NCI-H128 (cell line): ENCODE results near the gene ACTR1A.
"Not testable (repeated sequence)": the region's sequence is repeated elsewhere in the genome, so short reads cannot be mapped to it uniquely, and the experiment has no call there.

Source experiments
- DNase-seq: peaks from one replicate; lab custom pipeline; 2025; ENCODE audit not compliant: unreplicated experiment; lab: John Stamatoyannopoulos, UW

ACTR1A gene

DNA sequence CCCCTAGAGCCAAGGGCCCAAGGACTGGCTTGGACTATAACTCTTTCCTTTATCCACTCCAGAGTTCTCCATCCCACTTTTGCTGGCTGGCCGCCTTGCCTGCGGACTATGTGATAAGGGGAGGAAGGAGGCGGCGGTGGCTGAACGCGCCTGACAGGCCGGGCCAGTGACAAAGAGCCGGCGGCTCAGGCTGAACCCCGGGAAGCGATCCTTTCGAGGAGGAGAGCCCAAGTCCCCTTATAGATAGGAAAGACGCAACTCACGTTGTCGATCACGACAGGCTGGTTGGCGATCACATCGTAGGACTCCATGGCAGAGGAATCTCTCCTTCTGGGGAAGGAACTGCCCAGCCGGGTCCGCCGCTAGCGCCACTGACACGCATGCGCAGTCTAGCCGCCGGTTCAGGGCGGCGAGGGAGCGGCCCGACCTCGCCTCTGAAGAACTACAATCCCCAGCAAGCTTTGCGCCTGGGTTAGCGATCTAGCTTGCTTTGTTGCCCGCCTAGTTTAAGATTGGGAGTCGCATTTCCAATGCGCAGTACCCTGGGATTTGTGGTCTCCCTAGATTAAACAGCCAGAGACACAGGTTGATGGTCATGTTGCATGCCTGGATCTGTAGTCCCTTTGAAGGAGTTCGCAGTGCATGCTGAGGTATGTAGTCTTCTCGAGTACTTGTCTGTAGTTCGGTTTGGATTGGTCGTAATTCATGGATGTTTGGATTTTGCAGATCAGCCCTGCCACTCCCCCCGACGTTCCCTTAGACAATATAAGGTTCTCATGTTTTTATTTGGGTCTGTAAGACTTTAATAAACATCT lies at the start of gene ACTR1A:
TSS of gene ACTR1A (minus strand) at position 376 of the 815 bp plus-strand sequence. CDS start at position 311, 65 bp downstream.
- DNase-seq = peak; percentile 93

DNA sequence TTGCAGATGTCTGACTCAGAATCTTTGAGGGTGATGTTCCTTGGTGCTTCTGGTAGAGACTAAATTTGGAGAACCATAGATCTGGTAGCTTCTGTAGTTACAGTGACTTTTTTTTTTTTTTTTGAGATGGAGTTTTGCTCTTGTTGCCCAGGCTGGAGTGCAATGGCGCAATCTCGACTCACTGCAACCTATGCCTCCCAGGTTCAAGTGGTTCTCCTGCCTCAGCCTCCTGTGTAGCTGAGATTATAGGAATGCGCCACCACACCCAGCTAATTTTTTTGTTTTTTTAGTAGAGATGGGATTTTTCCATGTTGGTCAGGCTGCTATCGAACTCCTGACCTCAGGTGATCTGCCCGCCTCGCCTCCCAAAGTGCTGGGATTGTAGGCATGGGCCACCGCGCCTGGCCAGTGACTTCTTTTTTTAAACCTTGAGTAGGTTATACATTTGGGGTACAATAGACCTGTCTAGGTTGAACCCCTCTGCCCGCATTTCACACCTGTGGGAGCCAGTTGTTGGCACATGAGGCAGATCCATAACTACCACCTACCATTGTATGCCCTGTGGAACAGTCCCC lies 48.2 kb upstream of the ACTR1A start:
- no peak for DNase-seq

DNA sequence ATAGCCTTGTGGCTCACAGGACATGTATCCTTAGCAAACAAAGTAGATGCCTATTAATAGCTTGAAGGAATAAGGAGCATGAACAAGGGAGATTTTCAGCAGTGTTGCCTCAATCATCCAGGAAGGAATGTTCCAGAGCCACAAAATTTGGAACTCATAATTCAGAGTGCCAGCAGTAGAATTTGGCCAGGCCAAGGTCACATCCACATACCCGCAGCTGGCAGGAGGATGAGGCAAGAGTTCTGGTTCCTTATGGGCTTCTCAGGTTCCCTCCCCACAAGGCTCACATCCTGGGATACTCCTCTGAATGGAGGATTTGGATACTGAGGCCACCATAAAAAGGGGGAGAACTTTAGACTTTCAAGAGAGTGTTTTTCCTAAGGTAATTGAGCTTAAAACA lies 47.0 kb upstream of the ACTR1A start:
- DNase-seq = no peak

DNA sequence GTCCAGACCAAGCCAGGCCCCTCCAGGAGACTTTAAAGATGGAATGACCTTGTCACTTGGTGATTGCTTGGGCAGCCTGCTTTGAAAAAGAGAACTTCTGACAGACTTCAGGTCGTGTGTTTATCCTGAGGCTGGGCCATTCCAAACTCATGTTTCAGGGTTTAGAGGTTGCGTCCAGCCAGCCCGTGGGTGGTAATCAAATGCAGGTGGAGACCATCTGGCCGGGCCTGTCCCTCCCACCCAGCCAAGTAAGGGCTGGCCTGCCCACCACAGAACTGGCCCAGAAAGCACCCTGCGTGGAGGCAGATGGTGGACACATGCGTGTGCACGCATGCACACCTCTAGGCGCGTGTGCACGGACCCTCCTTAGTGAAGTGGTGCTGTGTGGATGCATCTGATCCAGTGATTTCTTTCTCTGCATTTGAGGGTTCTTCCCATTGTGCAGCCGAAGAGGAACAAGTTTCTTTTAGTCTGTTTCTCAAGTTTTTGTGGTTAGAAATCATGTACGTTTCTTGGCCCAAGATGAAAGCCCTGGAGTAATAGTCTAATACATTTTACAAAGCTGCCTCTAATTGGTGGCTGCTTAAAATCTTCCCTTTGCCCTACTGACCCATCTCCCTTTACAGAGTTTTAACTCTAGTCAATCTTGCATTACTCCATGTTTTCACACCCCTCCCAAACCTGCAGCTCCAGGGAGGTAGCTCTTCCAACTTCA lies 44.3 kb upstream of the ACTR1A start:
- DNase-seq = no peak

DNA sequence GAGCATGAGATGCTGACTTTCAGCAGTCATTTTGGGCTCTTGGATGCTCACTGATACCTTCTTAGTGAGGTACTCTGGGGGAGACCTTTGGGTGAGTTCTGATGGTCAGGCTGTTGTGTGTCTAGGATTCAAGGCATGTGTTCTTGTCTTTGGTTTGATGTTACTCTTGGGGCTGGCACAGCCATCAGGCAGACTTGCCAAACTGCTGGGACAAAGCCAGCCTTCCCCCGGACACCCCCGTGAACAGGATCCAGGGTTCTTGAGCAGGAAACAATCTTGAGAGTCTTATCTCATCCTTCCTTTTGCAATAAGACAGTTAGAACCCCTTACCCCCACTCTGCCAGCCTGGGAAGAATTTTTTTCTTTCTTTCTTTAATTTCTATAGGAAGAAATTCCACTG lies 43.5 kb upstream of the ACTR1A start:
- no peak for DNase-seq

DNA sequence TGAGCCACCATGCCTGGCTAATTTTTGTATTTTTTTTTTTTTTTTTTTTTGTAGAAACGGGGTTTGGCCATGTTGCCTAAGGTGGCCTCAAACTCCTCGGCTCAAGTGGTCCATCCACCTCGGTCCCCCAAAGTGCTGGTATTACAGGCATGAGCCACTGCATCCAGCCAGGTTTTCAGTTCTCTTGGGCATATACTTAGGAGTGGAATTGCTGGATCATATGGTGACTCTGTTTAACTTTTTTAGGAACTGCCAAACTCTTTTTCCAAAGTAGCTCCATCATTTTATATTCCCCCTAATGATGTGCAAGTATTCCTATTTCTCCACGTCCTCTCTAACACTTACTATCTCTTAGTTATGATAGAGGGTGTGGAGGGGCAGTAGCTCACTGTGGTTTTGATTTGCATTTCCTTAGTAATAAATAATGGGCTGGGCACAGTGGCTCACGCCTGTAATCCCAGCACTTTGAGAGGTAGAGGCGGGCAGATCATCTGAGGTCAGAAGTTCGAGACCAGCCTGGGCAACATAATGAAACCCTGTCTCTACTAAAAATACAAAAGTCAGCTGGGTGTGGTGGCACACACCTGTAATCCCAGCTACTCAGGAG lies 42.9 kb upstream of the ACTR1A start:
- no peak for DNase-seq

DNA sequence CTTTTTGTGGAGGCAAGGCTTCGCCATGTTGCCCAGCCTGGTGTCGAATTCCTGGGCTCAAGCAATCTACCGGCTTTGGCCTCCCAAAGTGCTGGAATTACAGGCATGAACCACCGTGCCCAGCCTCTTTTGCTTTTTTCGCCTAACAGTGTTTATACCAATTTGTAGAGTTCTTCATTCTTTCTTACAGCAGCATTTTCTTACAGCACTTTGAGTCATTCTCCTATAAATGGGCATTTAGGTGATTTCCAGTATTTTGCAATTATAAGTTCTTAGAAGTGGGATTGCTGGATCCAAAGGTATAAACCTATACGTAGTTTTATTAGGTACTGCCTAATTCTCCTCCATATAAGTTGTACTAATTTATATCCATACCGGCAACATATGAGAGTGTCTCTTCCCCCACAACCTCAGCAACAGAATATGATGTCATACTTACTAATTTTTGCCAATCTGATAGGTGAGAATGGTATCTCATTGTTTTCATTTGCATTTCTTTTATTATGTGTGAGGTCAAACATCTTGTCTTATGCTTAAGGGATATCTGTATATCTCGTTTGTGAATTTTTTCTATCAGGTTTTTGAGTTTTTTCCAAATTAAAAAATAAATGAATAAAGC lies 40.4 kb upstream of the ACTR1A start:
- DNase-seq = no peak

DNA sequence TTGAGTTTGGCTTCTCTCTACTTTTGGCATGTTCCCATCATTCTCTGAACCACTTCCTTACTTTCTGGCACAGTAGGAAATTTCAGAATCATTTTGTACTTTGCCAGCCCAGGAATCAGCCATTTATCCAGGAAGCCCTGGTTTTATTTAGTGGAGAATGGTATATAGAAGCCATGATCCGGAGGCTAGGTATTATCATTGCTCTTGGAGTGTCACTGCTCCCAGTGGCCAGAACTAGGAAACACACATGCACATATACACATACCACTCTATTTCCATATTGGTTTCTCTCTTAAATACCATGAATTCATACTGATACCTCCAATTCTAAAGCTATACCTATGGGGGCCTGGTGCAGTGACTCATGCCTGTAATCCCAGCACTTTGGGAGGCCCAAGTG lies 37.5 kb upstream of the ACTR1A start:
- no peak for DNase-seq

DNA sequence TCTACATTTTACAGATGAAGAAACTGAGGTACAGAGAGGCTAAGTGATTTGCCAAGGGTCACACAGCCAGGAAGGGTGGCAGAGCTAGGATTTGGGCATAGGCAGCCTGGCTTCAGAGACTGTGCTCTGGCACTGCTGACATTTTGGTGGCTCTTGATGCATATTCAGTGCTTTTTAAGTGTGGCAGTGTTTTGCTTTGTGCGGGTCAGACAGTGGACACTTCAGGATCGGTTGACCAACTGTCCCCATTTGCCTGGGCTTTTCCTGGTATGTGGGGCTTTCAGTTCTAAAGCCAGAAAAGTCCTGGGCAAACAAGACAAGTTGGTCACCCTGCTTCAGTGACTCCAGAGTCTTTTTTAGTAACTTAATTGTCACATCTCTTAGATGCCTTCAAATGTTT lies 36.3 kb upstream of the ACTR1A start:
- no peak for DNase-seq

DNA sequence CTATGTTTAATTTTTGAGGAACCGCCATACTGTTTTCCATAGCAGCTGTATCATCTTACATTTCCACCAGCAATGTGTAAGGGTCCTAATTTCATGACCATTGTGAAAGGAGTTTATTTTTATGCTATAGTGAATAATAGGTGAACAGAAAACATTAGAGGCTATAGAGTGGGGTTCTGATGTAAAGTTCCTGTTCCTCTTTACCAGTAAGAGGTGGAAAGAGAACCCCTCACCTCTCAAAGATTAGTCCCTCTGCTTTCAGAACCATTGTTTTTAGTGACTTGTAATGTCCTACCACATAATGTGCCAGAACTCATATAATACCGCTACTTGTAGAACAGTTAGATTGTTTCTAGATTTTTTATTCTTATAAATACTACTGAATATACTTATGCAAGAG lies 35.4 kb upstream of the ACTR1A start:
- no peak for DNase-seq

DNA sequence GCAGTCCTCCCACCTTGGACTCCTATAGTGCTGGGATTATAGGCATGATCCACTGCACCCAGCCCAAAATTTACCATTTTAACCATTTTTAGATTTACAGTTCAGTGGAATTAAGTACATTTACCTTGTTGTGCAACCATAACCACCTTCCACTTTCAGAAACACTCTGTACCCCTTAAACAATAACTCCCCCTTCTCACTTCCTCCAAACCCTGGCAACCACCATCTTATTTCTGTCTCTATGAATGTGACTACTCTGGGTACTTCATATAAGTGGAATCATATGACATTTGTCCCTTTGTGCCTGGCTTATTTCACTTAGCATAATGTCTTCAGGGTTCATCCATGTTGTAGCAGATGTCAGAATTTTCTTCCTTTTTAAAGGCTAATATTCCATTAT lies 34.9 kb upstream of the ACTR1A start:
- no peak for DNase-seq

DNA sequence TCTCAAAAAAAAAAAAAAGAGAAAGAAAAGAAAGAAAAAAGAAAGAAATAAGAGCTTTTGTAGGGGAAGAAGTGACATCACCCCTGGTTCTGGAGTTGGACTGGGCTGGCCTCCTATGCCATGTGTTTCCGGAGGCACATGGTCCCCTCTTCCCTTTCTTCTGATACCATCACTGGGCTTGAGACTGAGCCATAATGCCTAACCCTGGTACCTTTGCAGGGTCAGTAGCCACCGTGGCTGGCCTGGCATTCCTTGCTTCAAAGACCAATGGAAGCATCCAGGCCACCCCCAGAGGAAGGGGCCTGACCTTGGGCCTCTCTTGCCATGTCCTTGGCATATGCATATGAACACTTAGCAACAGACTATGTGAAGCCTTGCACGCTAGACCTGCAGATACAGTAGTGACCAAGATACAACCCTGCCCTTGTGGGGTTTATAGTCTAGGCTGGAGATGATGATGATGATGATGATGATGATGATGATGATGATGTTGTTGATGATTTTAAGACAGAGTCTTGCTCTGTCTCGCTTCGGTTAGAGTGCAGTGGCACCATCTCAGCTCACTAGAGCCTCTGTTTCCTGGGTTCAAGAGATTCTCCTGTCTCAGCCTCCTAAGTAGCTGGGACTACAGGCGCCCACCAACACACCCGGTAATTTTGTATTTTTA lies 33.1 kb upstream of the ACTR1A start:
- DNase-seq = no peak

DNA sequence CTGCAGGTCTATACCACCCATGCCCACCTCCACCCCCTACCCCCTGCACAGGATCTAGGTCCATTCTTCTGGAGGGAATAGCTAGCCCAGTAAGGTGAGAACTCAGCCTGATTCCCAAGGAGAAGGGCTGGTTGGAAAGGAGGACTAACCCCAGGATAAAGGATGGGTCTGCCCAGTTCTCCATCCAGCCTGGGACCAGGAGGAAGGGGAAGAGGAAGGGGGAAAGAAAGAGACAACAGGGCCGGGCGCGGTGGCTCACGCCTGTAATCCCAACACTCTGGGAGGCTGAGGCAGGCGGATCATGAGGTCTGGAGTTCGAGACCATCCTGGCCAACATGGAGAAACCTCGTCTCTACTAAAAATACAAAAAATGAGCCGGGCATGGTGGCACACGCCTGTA lies 32.5 kb upstream of the ACTR1A start:
- not testable (repeated sequence) for DNase-seq

DNA sequence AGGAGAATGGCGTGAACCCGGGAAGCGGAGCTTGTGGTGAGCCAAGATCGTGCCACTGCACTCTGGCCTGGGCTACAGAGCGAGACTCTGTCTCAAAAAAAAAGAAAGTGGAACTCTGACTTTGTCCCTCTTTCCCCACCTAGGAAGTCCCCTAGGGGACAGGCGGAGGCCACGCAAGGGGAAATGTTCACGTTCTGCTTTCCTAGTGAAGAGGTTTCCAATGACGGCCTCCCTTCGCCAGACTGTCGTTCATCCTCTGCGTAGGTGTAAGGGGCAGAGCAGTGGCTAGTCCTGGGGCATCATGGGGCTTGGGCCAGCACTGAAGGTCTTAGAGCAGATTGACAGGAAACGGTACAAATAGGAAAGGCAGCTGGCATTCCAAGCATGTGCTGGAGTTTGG lies 31.8 kb upstream of the ACTR1A start:
- DNase-seq = no peak

DNA sequence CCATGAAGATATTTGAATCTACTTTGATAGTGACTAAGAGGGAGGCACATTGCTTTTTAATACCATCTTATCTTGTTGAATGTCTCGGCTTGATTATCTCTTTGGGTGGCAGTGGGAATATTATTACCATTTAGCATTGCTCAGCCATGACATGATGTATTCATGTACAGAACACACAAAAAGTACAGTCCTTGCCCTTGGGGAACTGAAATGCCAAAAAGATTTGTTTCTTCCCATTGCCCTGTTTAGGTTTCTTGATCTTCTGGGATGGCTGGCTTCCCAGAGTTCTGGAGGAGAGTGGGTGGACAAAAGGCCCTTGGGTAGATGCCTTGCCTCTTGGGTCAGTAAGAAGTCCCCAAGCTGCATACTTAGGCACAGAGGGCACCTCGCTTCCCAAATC lies 25.0 kb upstream of the ACTR1A start:
- no peak for DNase-seq

DNA sequence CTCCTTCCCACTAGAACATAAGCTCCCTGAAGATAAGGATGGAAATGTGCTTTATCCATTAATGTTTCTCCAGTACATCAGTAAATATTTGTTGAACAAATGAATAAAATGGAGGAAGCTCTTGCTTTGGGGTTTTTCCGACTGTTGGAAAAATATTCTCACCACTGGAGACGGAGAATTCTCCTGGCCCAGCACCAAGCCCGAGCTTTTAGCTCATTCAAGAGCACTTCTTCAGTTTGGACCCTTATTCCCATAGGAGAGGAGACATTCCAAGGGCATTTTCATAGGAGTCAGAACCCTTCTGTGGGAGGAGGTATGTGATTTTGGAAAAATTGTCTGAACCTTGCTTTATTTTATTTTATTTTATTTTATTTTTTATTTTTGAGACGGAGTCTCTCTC lies 22.2 kb upstream of the ACTR1A start:
- no peak for DNase-seq

DNA sequence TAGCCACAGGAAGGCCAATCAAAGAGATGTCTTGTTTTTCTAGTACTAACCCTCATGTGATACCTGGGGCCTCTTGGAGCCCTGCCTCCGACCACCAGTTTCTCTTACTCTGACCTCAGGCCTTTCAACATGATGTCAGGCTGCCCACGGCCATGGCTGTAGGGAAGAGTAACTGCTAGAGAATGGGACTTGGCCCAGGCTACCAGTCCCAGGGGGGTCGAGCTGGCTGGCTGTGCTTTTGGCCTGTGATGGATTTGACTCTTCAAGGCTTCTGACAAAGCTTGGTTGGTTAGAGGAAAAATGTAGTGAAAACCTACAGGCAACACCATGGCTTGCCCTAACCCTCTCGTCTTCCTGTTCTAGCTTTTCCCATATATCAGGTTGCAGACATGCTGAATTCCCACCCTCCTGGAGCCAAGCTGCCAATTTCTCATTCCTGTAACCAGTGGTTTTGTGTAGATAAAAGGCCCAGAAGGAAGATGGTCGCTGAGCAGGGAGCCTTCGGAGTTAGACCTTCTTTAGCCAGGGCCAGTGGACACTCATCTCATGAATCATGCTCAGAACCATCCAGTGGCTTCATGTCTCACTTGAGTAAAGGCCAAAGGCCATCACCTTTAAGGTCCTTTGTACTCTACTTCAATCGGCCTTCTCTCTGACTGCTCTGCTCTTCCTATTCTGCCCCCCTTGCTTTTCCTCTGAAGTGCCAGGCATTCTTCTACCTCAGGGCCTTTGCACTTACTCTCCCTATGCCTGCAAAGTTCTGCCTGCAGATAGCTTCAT lies 20.9 kb upstream of the ACTR1A start:
- DNase-seq = no peak

DNA sequence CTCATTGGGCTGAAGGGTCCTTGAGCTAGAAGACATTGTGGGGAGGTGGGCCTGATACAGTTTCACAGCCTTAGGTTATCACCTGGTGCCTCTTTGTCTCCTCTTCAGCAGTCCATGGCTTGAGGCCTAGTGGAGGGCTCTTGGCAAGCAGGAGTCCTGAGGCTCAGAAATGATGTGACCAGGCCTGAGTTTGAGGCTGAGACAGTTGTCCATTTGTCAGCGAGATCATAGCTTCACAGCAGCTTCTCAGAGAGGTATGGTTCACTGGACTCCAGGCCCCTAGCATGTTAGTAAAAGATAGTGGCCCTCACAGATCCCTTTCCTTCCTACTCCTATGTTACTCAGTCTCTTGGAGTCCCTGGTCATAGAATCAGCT lies 20.4 kb upstream of the ACTR1A start:
- no peak for DNase-seq

DNA sequence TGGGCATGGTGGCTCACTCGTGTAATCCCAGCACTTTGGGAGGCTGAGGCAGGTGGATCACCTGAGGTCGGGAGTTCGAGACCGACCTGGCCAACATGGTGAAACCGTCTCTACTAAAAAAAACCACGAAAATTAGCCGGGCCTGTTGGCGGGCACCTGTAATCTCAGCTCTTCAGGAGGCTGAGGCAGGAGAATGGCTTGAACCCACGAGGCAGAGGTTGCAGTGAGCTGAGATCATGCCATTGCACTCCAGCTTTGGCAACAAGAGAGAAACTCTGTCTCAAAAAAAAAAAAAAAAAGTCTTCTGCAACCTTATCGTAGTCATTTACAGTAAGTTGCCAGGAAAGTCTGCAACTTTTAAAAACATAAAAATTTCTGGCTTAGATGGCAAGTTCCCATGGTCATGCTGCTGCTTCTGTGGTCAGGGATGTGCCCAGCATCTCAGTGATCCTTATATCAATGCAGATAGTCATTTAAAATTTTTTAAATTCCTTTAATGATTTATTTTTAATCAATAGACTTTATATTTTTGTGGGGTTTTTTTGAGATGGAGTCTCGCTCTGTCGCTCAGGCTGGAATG lies 16.8 kb upstream of the ACTR1A start:
- DNase-seq = no peak

DNA sequence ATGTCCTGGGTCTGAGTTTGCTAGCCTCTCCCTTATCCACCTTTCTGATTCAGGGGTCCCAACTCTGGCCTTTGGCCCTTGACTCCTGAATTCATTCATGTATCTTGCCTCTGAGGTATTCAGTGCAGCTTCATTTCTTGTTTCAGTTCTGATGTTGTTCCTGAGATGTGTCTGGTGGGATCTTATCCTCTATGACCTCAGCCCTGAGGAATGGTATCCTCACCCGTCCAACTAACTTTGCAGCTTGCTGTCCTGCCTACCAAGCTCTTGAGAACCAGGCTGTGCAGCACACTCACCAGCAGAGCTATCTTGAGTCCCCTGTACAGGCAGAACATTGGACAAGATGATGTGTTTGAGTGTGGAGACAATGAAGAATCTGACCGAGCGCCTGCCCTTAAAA lies 15.0 kb upstream of the ACTR1A start:
- DNase-seq = no peak
